ENCODE measurements around the gene SETD2.

SETD2 gene

DNA sequence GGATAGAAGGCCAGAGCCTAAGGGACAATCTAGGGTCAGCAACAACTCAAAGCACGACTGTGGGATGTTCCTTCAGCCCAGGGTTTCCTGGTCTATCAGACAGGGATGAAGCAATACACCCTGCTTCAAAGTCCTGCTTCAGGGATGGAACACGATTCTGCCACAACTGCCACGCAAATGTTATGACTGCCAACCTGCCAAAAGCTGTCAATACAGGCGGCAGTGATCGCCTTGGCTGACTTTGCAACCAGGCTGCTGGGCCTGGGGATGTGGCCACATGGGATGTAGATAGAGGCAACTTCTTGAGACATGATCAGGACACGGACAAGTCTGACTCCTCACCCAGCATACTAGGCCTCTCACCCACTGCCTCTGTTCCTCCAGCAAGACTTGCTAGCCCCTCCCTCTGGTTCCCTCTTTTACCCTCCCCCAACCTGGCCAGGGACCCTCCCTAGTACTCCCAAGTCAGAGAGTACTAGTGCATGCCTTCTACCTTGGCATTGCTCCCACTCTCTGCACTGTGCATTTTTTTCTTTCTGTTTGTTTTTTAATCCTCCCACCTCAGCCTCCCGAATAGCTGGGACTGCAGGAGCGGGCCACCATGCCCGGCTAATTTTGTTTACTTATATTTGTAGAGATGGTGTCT, 195.0 kb downstream of the SETD2 start:
- no peak for FAIRE-seq
- DNase-seq (ENCODE audit: insufficient read length, low spot score): no peak

DNA sequence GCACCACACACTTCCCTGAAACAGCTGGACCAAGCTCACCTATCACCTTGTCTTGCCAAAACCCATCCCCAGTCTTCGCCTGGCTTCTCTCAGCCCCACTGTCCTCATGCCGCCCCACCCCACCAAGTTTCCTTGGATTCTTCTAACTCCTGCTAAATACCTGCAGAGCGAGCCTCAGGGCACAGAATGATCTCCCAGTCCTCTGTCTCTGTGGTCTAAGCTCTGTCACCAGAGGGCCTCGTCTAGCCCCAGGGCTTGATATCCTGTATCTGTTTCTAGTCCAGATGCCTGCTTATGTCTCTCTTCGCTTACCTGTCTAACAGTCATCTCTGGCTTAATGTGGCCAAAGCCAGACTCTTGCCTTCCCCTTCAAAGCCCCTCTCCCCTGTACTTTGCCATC, 197.1 kb downstream of the SETD2 start:
- FAIRE-seq (no peak), DNase-seq (ENCODE audit: insufficient read length, low spot score) (no peak)

Data from HTR-8/SVneo (cell line).